Measurements from ENCODE around the gene ASPRV1.
A peak's percentile ranks its signal among the peaks of the same experiment; 100 is the strongest.
"Not testable (repeated sequence)": the region's sequence is repeated elsewhere in the genome, so short reads cannot be mapped to it uniquely, and the experiment has no call there.

The ASPRV1 gene

DNA sequence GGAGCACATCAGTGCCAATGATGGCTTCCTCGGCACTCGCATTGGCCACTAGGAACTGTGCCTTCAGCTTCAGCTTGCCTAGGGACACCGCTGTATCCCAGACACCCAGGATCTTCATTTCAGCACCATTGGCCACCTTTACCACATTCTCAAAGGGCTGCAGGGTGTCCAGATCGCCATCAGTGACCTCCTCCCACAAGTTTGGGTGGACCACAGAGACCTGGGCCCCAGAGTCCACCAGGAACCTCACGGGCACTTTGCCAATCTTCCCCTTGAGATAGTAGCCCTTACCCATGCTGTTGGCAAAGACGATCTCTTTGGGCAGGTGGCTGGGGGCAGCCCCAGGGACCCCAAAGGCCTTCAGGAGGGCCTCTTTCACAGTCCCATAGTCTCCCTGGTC lies 610 bp downstream of the ASPRV1 start:
- DNase-seq (ENCODE audit: low spot score), result no peak

DNA sequence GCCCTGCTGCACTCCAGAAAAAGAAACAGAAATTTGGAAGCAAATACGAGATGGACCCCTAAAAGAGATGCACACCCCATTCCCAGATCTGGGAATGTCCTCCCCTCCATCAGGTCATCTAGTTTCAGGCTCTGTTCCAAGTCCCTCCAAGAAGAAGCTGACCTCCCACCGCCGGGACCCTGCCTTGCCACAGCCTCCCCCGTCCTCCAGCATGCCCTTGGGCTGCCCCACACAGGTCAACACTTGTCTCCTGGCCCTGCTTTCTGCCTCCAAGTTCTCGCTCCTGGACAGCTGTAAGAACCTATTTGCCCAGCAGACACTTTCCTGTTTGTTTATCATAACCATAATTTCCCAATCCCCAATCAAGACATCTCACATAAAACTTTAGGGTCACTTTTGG lies 2.0 kb downstream of the ASPRV1 start:
- no peak for DNase-seq (ENCODE audit: low spot score)

DNA sequence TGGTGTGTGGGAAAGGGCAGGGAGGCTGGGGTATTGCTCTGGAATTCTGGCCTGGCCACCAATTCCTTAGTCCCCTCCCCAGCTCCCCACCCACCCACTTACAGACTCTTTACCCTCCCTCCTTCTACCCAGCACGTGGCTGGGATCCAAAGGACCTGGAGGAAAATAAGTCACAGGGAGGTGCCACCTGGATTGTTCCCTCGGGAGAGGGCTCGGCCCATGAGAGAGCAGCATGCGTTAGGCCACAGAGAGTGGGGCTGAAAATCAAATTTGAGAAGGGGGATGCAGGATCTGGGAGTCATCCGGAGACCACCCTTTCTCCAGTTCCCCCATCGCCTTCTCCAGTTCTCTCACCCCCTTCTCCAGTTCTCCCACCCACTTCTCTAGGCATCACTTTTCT lies 3.0 kb downstream of the ASPRV1 start:
- DNase-seq (ENCODE audit: low spot score), result no peak

DNA sequence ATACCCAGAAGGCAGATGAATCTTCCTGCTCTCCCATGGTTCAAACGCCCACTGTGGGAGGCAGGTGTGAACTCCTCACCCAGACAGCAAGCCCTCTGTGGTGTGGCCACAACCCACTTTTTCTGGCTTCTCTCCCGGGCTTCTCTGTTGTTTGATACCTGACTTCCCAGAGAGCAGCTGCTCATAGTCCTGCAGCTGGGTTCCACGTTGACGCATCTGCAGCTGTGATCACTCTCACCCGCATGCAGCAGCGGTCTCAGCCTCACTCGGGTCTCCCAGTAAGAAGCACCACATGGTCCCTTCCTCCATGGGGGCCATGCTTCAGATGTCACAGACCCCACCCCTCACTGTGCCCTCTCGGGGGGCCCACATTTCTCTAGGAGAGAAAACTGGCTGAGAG lies 3.5 kb downstream of the ASPRV1 start:
- DNase-seq (ENCODE audit: low spot score), result no peak

DNA sequence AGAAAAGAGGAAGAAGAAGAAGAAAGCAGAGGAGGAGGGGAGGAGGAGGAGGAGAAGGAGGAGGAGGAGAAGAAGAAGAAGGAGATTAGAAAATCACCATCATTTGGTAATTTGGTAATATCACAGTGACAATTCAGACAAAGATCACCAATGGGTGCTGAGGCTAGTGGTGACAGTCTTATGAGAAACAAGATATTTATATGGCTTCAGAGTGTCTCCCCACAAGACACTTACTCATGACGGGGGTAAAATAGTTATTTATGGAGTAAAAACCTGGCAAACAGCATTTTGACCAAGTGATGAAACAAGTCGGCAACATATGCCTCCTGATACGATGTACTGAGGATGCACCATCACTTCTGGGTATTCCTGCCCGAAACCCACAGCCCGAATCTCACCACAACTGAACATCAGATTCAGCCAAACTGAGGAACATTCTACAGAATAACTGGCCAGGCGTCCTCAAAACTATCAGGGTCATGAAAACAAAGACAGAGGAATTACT lies 4.9 kb downstream of the ASPRV1 start:
- DNase-seq (ENCODE audit: low spot score), result no peak

- no peak for DNase-seq (ENCODE audit: low spot score)
Observed at GRCh38 chr2:69955029-69955428, 6.4 kb downstream of the ASPRV1 start.

DNA sequence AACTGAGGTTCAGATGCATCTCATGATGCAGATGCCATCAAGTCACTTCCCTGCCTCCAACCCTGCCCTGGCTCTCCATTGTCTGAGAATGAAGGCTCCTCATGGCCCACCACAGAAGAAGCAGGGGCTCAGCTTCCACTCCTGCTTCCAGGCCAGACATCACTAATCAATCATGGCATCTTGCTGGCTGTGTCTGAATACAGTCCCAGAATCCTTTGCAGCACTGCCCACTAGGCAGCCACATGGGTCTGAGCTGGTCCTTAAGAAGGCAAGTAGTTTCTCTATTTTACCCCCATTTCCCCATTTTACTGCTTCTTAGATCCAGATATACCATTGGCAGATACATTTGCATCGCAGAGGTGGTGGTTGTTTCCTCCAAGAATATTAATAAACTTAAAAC lies 7.3 kb downstream of the ASPRV1 start:
- no peak for DNase-seq (ENCODE audit: low spot score)

DNA sequence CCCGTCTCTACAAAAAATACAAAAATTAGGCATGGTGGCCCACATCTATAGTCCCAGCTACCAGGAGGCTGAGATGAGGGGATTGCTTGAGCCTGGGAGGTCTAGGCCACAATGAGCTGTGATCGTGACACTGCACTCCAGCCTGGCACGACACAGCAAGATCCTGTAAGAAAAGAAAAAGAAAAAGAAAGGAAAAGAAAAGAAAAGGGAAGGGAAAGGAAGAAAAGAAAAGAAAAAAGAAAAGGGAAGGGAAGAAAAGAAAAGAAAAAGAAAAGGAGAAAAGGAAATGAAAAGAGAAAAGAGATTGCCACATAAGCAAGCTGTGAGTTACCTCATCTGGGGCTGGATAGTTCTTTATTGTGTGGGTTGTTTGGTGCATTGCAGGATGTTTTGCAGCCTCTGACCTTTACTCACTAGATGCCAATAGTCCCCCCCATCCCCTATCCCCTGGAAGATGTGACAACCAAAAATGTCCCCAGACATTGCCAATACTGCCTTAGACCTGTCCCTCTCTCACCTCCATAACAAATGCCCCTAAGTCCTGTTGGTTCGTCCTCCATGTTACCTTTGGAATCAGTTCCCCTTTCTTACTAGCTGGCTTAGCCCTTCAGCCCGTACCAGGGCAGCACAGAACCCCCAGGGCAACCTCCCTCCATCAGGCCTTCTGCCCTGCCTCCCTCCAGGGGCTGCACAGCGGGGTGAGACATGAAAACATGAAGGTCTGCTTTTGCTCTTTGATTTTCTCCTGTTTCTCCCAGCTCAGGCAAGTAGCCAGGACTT lies 8.9 kb downstream of the ASPRV1 start:
- DNase-seq (ENCODE audit: low spot score), result no peak

DNA sequence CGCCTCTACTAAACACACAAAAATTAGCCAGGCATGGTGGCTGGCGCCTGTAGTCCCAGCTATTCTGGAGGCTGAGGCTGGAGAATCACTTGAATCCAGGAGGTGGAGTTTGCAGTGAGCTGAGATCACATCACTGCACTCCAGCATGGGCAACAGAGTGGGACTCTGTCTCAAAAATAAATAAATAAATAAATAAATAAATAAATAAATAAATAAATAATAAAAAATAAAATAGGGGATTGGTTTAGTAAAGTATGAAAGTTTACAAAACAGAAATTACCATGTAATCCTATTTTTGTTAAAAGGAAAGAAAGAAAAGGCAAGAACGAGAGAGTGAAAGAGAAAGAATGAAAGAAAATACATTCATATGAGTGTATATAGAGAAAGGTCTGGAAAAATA lies 10.8 kb downstream of the ASPRV1 start:
- DNase-seq (ENCODE audit: low spot score), result not testable (repeated sequence)

DNA sequence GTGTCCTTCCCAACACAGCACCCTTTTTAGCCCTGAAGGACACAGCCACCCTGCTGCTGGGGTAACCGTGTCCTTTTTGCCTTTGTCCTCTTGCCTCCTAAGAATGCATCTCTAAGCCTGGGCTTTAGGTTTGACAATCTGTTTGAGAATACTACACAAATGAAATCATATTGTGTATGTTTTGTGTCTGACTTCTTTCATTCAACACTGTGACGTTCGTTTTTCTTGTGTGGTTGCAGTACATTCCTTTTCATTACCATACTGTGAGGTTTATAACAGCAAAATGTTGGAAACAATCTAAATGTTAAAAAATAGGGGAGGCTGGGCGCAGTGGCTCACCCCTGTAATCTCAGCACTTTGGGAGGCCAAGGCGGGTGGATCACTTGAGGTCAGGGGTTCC lies 11.2 kb downstream of the ASPRV1 start:
- DNase-seq (ENCODE audit: low spot score), result no peak

DNA sequence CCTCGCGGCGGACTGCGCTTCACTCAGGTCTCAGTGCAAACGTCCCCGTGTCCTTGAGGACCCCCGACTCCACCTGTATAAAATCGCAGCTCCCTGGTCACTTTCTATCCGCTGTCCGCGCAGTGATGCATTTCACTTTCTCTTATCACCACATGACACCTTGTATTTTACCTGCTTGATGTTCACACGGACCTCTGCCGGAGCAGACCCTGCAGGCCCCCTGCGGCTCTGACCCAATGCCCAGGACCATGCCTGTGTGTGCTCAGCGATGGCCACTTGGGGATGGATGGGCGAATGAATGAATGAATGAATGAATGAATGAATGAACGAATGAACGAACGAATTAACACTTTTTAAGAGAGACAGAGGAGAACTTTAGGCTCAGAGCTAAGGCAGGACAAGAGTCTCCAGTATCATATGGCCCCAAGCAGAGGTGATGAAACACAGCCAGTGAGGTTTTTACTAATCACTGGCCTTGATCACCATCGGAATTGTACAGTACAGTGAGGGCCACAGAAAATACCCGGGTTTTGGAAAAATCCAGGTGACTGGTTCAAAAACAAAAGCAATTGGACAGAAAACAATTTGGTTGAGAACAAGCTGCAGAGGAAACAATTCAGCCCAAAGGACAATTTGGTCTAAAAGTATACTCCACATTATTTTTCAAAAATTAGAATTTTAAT lies 12.3 kb downstream of the ASPRV1 start:
- no peak for DNase-seq (ENCODE audit: low spot score)

DNA sequence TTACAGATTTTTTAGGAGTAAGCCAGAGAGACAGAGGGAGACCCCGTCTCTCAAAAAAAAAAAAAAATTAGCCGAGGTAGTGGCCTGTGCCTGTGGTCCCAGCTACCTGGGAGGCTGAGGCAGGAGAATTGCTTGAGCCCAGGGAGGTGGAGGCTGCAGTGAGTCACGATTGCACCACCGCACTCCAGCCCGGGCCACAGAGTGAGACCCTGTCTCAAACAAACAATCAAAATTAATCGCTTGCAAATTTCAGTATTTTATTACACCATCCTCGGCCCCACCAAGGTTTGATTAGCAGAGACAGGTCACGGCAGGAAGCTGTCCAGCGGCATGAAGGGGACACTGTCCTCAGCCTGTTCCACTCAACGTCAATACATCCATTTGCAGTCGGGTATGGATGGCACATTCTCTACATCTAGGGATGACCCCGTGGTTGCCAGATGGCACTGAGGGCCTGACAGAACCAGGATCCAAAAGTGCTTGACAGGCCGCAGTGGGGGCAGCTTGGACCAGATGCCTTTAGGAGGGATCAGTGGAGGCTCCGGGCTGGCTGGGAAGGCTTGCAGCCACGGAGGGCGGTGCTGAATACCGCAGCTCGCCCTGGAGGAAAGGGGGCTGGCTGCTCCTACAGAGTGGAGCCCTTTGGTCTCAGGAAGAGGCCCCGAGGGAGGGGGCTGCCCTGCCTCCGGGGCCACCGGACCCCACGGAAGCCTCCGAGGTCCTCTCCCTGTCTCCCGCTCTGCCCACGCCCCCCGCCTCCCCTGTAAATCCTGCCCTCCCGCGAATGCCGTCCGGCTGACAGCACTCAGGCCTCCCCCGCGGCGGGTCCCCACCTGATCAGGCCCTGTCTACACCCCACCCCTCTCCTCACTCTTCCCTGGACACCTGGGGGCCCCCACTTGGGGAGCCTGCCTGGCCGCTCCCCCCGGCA lies 13.1 kb downstream of the ASPRV1 start:
- DNase-seq (ENCODE audit: low spot score), result peak; percentile 55

DNA sequence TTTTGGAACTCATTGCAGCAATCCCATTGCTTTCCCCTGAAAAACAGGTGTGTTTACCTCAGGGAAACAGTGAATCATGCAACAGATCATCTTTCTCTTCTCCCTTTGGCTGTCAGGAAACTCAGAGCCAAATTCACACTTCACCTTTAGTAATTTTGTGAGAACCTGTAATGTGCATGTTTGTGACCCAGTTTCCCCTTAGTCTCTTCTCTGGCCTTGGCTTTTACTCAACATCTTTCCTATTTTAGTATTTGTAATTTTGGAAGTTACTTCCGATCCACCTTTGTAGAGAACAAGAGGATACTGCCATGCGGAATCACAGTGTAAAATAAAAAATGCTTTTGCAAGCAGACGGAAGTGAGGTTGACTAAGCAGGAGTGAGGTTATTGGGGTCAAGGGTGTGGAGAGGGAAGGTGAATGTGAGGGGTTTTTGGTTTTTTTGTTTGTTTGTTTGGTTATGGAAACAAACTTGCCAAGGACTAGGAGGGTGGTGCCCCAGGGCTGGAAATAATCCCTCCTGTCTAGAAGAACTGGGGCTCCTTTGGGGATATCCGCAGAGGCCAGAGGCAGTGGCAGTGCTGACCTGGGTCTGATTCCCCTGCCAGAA lies 14.0 kb downstream of the ASPRV1 start:
- DNase-seq (ENCODE audit: low spot score), result no peak

GRCh38 chr2:69946351-69947324 lies 14.8 kb downstream of the ASPRV1 start:
- DNase-seq (ENCODE audit: low spot score), result peak; percentile 62

- DNase-seq (ENCODE audit: low spot score), result no peak
Observed at GRCh38 chr2:69945941-69946340, 15.5 kb downstream of the ASPRV1 start.

DNA sequence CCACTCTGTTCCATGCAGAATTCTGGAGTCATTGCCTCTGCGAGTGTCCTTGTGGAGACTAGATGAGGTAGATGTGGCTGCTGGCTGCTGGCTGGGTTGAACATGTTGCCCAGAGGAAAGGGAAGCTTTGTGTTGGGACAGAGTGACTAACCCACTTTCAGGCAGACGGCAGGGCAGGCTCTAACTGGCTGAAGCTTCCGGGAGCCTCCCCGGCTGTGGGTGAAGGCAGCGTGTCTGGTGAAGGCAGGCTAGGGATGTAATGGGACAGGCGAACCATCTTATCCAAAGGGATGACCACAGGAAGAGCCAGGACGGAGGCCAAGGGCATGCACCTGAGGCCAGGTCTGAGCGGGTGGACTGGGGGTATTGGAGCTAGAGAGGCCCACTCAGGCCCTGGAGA lies 16.0 kb downstream of the ASPRV1 start:
- DNase-seq (ENCODE audit: low spot score), result no peak

DNA sequence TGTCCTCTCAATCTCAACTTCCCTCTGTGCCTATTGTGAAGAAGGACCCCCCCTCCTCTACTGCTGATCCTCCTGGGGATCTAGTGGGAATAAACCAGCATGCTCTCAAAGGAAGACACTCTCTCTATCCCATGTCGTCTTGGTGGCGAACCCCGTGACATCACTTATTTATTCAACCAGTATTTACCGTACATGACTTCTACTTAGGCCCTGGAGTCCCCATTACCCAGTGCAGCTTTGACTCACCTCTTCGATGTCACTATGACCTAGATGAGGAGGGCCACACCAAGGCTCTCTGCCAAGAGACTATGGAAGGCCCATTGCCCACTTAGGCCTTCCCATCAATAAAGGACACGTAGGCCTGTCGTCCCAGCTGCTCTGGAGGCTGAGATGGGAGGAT lies 16.7 kb downstream of the ASPRV1 start:
- no peak for DNase-seq (ENCODE audit: low spot score)

DNA sequence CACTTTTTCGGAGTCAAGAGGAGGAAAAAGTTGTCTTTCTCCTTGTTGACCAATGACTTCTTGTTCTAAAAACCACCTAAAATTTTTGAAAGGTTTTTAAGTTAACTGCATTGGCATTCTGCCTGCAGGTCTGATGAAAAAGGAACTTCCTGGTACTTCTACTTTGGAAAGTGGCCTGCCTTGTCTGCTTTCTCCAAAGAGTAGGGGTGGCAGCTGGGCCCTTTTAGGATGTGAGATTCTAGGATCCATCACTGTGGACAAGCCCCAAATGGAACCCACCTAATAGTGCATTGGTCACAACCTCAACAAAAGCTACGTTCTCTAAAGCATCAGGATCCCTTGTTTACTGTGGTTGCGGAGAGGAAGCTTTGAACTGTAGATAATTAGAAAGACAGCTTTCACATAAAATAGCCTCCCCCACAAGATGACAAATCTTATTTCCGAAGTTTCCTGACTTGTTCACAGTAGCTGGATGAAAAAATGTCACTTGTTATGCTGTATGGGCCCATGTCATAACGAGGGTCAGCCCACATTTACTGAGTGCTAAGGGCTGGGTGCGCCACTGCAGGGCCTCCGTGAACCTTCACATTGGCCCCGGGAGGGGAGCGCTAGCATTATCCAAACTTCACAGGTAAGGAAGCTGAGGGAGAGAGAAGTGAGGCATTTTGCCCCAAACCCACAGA lies 17.4 kb downstream of the ASPRV1 start:
- DNase-seq (ENCODE audit: low spot score), result no peak

DNA sequence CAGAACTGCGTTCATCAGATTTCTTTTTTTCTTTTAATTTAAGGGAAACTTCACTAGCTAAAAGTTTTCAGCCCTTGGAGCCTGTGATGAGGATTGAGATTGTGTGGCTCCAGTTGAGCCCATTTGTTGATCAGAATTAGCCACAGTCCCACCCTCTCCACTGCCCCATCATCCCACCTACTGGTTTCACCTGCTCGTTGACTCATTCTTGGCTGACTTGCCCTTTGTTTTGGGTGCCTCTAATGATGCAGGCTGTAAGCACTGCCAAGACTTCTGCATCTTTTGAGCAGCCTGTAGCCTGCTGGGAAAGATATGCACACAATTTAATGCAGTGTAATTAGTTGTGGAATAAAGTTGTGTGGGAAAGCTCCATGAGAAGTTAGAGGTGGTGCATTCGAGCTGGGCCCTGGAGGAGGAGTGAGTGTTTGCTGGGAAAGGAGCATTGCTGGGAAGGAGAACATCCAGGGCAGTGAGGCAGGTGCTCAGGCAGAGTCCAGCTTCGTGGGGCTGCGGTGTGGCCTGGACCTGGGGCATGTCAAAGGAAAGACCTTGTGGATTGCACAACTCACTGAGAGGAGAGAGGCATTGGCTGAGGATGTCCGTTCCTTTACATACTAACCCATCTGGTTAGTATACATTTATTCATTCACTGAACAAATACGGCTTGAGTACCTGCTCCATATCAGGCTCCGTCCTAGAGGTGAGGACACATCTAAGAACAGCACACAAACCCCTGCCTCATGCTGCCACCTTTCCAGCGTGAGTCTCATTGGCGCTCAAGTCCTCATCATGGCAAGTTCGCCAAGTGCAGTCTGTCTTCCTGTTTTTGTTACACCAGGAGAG lies 18.2 kb downstream of the ASPRV1 start:
- DNase-seq (ENCODE audit: low spot score), result no peak
